Activated naive CD4-positive, alpha-beta T cell (primary cell): ENCODE measurements around the gene NPEPL1.

Experiments
- DNase-seq, 4 experiments: peaks; one replicate each; lab custom pipeline; 2025; lab: John Stamatoyannopoulos, UW

Gene NPEPL1

GRCh38 chr20:58700121-58700821, 7.7 kb downstream of the NPEPL1 start:
- DNase-seq, result no peak

GRCh38 chr20:58700823-58701222, 8.2 kb downstream of the NPEPL1 start:
- no peak for DNase-seq

- no peak for DNase-seq
Observed at GRCh38 chr20:58701431-58702160, 9.0 kb downstream of the NPEPL1 start.

- no peak for DNase-seq
Observed at GRCh38 chr20:58702161-58702510, 9.5 kb downstream of the NPEPL1 start.

GRCh38 chr20:58702859-58703648, 10.5 kb downstream of the NPEPL1 start:
- no peak for DNase-seq

- no peak for DNase-seq
Observed at GRCh38 chr20:58703765-58704371, 11.3 kb downstream of the NPEPL1 start.

- DNase-seq, result no peak
Observed at GRCh38 chr20:58705208-58705926, 12.8 kb downstream of the NPEPL1 start.

- DNase-seq, result no peak
Observed at GRCh38 chr20:58706150-58706892, 13.7 kb downstream of the NPEPL1 start.

- no peak for DNase-seq
Observed at GRCh38 chr20:58706975-58707681, 14.5 kb downstream of the NPEPL1 start.

- no peak for DNase-seq
Observed at GRCh38 chr20:58707770-58708169, 15.2 kb downstream of the NPEPL1 start.

- DNase-seq, result no peak
Observed at GRCh38 chr20:58708246-58708931, 15.8 kb downstream of the NPEPL1 start.

GRCh38 chr20:58709013-58709702, 16.6 kb downstream of the NPEPL1 start:
- no peak for DNase-seq

GRCh38 chr20:58709703-58710039, 17.1 kb downstream of the NPEPL1 start:
- DNase-seq, result no peak

GRCh38 chr20:58710481-58711265, 18.1 kb downstream of the NPEPL1 start:
- DNase-seq, result no peak

- no peak for DNase-seq
Observed at GRCh38 chr20:58711266-58712051, 18.9 kb downstream of the NPEPL1 start.

GRCh38 chr20:58712151-58712791, 19.7 kb downstream of the NPEPL1 start:
- no peak for DNase-seq
